K562 (cell line): ENCODE measurements around the gene ATP5PD. TPM values are rescaled to one million over a fixed set of nuclear protein-coding genes. Genes with fewer than 3 reads are reported as not detected.

Source experiments
- BRD4 ChIP-seq: fragments of 200-600 bp; sonication (generic); IDR thresholded peaks from 2 replicates; pipeline ENCODE4 v1.6.1; 2017; ENCODE audit warnings: inconsistent platforms
- CBFA2T3 ChIP-seq: fragments of 450-650 bp; IDR thresholded peaks from 2 replicates; pipeline ENCODE4 v1.6.1; 2017
- CBX5 ChIP-seq: IDR thresholded peaks from 2 replicates; pipeline ENCODE4 v1.6.1; 2014; ENCODE audit warnings: low read depth, borderline replicate concordance
- CC2D1A ChIP-seq: fragments of 450-650 bp; IDR thresholded peaks from 2 replicates; pipeline ENCODE4 v1.6.1; 2017; ENCODE audit warnings: mild to moderate bottlenecking
- CXXC5 ChIP-seq: fragments of 250-450 bp; sonication (Bioruptor Pico); IDR thresholded peaks from 2 replicates; pipeline ENCODE4 v1.8.0; 2022; ENCODE audit warnings: inconsistent platforms, mild to moderate bottlenecking, moderate library complexity
- FOXA1 ChIP-seq: fragments of 450-650 bp; IDR thresholded peaks from 2 replicates; pipeline ENCODE4 v1.6.1; 2016; ENCODE audit warnings: mild to moderate bottlenecking, borderline replicate concordance
- GATA2 ChIP-seq: sonication (generic); formaldehyde crosslinking; IDR thresholded peaks from 2 replicates; pipeline ENCODE4 v1.4.0; 2020; ENCODE audit warnings: mild to moderate bottlenecking, missing genetic modification reagents
- IFI16 ChIP-seq: fragments of 250-450 bp; sonication (Bioruptor Pico); IDR thresholded peaks from 2 replicates; pipeline ENCODE4 v2.1.2; 2022; ENCODE audit warnings: mild to moderate bottlenecking, inconsistent platforms
- MED1 ChIP-seq: sonication (generic); formaldehyde crosslinking; IDR thresholded peaks from 2 replicates; pipeline ENCODE4 v1.8.1; 2023; ENCODE audit warnings: missing genetic modification reagents, borderline replicate concordance
- MYNN ChIP-seq, 2 experiments: sonication (generic); formaldehyde crosslinking in 1 of 2; IDR thresholded peaks; 2 replicates each; pipeline versions ENCODE4 v1.5.0 to v1.6.1; 2016 to 2020; ENCODE audit warnings: antibody characterized with exemption in 1 of 2, missing genetic modification reagents in 1 of 2
- NEUROD1 ChIP-seq: fragments of 150-350 bp; IDR thresholded peaks from 2 replicates; pipeline ENCODE4 v1.6.1; 2014; ENCODE audit warnings: borderline replicate concordance, low read length, low read depth; ENCODE audit not compliant: partially characterized antibody
- POLR3G ChIP-seq: IDR thresholded peaks from 2 replicates; pipeline ENCODE4 v1.6.1; 2011; ENCODE audit not compliant: insufficient read length, insufficient replicate concordance; ENCODE audit errors: extremely low read depth
- RCOR1 ChIP-seq, 2 experiments: IDR thresholded peaks; 2 replicates each; pipeline ENCODE4 v1.6.1; 2012; ENCODE audit warnings: low read depth in 2 of 2, low read length in 2 of 2, borderline replicate concordance in 1 of 2, improper control_type of control experiment in 1 of 2
- SMARCA5 ChIP-seq: fragments of 450-650 bp; IDR thresholded peaks from 2 replicates; pipeline ENCODE4 v1.6.1; 2016
- SMARCB1 ChIP-seq: IDR thresholded peaks from 2 replicates; pipeline ENCODE4 v1.6.1; 2011; ENCODE audit warnings: improper control_type of control experiment, low read depth; ENCODE audit not compliant: insufficient read length
- TEAD4 ChIP-seq, 2 experiments: sonication (generic) in 1 of 2; formaldehyde crosslinking in 1 of 2; IDR thresholded peaks; 2 replicates each; pipeline versions ENCODE4 v1.6.1 to v1.8.0; 2012 to 2022; ENCODE audit warnings: borderline replicate concordance in 1 of 2, inconsistent platforms in 1 of 2, low read length in 1 of 2, mild to moderate bottlenecking in 1 of 2, missing genetic modification reagents in 1 of 2
- ZKSCAN8 ChIP-seq: fragments of 200-800 bp; sonication (Bioruptor generic); IDR thresholded peaks from 2 replicates; pipeline ENCODE4 v1.6.1; 2016; ENCODE audit warnings: missing genetic modification characterization, missing compliant biosample characterization
- ZNF146 ChIP-seq: IDR thresholded peaks from one replicate; pipeline ENCODE4 v1.6.1; 2018; ENCODE audit warnings: missing compliant biosample characterization; ENCODE audit not compliant: unreplicated experiment
- ZNF24 ChIP-seq: fragments of 450-650 bp; IDR thresholded peaks from 2 replicates; pipeline ENCODE4 v1.6.1; 2016
- polyA plus RNA-seq, 8 experiments: library from polyadenylated mRNA; depleted of rRNA in 4 of 8; stranded (reverse) in 5 of 8; unstranded in 3 of 8; fragments of >200 nt; fragmentation: Nextera tagmentation in 2 of 8; fragmentation: Illumina TruSeq in 1 of 8; extraction: Ambion mirVana in 2 of 8; extraction: Trizol in 1 of 8; gene quantifications; 2 replicates each; pipeline versions ENCODE4 v1.2.1 to v1.2.3, GENCODE V29; 2011 to 2014; ENCODE audit warnings: inconsistent platforms in 1 of 8, missing spikeins in 1 of 8
- total RNA-seq, 7 experiments: library from RNA; depleted of rRNA in 6 of 7; stranded (reverse); fragments of >200 nt in 6 of 7; fragmentation: Illumina TruSeq in 2 of 7; extraction: Trizol in 2 of 7; gene quantifications; 2 replicates each; pipeline versions ENCODE4 v1.2.1 to v1.2.3, GENCODE V29; 2011 to 2021; ENCODE audit warnings: low replicate concordance in 1 of 7
- TF ChIP-seq, protein P1 (sequence below), 2 experiments: IDR thresholded peaks; 2 replicates each; pipeline ENCODE4 v1.6.1; 2011; ENCODE audit warnings: borderline replicate concordance in 1 of 2, control low read depth in 1 of 2, low read depth in 1 of 2, low read length in 1 of 2, mild to moderate bottlenecking in 1 of 2, mixed read lengths in 1 of 2, moderate library complexity in 1 of 2; ENCODE audit not compliant: insufficient read depth in 1 of 2, insufficient read length in 1 of 2, poor library complexity in 1 of 2, severe bottlenecking in 1 of 2; ENCODE audit errors: extremely low read depth in 1 of 2
- TF ChIP-seq, protein P2 (sequence below): fragments of 450-650 bp; IDR thresholded peaks from 2 replicates; pipeline ENCODE4 v1.6.1; 2016; ENCODE audit warnings: missing biosample characterization, missing genetic modification characterization
- TF ChIP-seq, protein P3 (sequence below): sonication (generic); formaldehyde crosslinking; IDR thresholded peaks from 2 replicates; pipeline ENCODE4 v1.8.0; 2022; ENCODE audit warnings: missing genetic modification reagents, mild to moderate bottlenecking, moderate library complexity, borderline replicate concordance
- TF ChIP-seq, protein P4 (sequence below): fragments of 450-650 bp; formaldehyde crosslinking; IDR thresholded peaks from 2 replicates; pipeline ENCODE4 v1.4.0; 2020; ENCODE audit warnings: mild to moderate bottlenecking, mixed read lengths

The ATP5PD gene
- total and polyA plus RNA-seq, 9 of the 15 experiments (the other 6 are each of a cell fraction or from before 2014, with no cell fraction given): 271 to 828 (median 432) TPM

DNA sequence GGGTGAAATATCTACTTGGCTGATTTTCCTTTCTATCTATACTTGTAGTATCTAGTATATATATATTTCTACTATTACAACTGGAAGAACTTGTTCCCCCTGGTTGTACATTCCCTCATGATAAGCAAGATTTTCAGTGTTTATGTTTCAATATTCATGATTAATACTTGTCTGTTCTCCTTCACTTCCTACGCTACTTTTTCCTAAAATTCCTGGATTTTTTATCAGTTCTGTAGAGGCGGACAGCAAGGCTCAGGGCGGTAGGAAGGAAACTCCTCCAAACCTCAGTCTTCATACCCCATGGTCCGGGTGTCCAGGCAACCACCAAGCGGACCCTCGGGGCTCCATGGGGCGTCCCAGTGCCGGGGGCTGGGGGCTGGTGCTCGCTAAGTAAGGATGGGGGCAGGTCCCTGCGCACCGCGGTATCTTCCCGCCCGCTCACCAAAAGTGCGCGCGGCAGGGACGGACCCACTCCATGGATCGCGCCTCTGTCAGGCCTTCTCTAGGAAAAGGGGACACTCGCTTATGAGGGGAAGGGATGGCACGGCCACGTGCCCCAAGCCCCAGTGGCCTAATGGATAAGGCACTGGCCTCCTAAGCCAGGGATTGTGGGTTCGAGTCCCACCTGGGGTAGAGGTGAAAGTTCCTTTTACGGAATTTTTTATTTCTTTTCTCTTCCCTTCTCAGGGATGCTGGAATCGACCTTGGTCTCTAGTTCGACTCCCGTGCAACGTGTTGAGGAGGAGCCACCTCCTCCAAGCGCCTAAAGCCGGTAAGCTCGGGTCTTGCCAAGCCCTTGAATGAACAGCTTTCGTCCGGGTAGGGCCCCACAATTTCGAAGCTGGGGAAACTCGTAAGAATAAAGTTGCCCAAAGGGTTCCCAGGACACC is 13.2 kb downstream of the ATP5PD start (continued):
- TF ChIP-seq, protein P1, sequence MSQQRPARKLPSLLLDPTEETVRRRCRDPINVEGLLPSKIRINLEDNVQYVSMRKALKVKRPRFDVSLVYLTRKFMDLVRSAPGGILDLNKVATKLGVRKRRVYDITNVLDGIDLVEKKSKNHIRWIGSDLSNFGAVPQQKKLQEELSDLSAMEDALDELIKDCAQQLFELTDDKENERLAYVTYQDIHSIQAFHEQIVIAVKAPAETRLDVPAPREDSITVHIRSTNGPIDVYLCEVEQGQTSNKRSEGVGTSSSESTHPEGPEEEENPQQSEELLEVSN (IDR thresholded peaks at IDR 0.05; ENCODE audit: borderline replicate concordance in 1 of 2, extremely low read depth in 1 of 2, insufficient read depth in 1 of 2, insufficient read length in 1 of 2, low read depth in 1 of 2, low read length in 1 of 2, poor library complexity in 1 of 2, severe bottlenecking in 1 of 2): peak; percentile 82 to 87
- TF ChIP-seq FOXA1: no peak
- no peak for TF ChIP-seq ZNF24
- no peak for TF ChIP-seq POLR3G
- TF ChIP-seq IFI16 (CRISPR knock-in tag): no peak
- no peak for TF ChIP-seq CC2D1A
- TF ChIP-seq, protein P2, sequence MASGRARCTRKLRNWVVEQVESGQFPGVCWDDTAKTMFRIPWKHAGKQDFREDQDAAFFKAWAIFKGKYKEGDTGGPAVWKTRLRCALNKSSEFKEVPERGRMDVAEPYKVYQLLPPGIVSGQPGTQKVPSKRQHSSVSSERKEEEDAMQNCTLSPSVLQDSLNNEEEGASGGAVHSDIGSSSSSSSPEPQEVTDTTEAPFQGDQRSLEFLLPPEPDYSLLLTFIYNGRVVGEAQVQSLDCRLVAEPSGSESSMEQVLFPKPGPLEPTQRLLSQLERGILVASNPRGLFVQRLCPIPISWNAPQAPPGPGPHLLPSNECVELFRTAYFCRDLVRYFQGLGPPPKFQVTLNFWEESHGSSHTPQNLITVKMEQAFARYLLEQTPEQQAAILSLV (tag): no peak
- no peak for TF ChIP-seq ZNF146 (CRISPR knock-in tag)
- TF ChIP-seq, protein P3, sequence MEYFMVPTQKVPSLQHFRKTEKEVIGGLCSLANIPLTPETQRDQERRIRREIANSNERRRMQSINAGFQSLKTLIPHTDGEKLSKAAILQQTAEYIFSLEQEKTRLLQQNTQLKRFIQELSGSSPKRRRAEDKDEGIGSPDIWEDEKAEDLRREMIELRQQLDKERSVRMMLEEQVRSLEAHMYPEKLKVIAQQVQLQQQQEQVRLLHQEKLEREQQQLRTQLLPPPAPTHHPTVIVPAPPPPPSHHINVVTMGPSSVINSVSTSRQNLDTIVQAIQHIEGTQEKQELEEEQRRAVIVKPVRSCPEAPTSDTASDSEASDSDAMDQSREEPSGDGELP: peak; percentile 6; the same call in 1 of the 2 replicates
- TF ChIP-seq TEAD4 (IDR thresholded peaks at IDR 0.05; ENCODE audit: low read length): peak; percentile 86
- TF ChIP-seq TEAD4 (CRISPR knock-in tag; IDR thresholded peaks at IDR 0.05; ENCODE audit: borderline replicate concordance): no peak
- TF ChIP-seq, protein P4, sequence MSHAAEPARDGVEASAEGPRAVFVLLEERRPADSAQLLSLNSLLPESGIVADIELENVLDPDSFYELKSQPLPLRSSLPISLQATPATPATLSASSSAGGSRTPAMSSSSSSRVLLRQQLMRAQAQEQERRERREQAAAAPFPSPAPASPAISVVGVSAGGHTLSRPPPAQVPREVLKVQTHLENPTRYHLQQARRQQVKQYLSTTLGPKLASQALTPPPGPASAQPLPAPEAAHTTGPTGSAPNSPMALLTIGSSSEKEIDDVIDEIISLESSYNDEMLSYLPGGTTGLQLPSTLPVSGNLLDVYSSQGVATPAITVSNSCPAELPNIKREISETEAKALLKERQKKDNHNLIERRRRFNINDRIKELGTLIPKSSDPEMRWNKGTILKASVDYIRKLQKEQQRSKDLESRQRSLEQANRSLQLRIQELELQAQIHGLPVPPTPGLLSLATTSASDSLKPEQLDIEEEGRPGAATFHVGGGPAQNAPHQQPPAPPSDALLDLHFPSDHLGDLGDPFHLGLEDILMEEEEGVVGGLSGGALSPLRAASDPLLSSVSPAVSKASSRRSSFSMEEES (CRISPR knock-in tag): no peak
- no peak for TF ChIP-seq ZKSCAN8 (CRISPR knock-in tag)
- TF ChIP-seq MED1: no peak
- peak; percentile 1 to 70; a peak in 1 of 4 replicates for TF ChIP-seq RCOR1 (IDR thresholded peaks at IDR 0.05; ENCODE audit: borderline replicate concordance in 1 of 2, low read depth in 2 of 2, low read length in 2 of 2)
- TF ChIP-seq CBX5: no peak
- TF ChIP-seq CBFA2T3: peak; percentile 2; the same call in 1 of the 2 replicates
- TF ChIP-seq BRD4: peak; percentile 89; the same call in 1 of the 2 replicates
- peak; percentile 38 for TF ChIP-seq NEUROD1
- no peak; the same call in 1 of the 2 replicates for TF ChIP-seq SMARCA5
- TF ChIP-seq SMARCB1: no peak
- TF ChIP-seq MYNN (IDR thresholded peaks at IDR 0.05): 0 out of 2 replicates have a peak, but pooled peaks have one; percentile 10
- TF ChIP-seq MYNN (CRISPR knock-in tag; IDR thresholded peaks at IDR 0.05): no peak
- TF ChIP-seq CXXC5 (CRISPR knock-in tag): peak; percentile 72
- TF ChIP-seq GATA2: no peak
